Measurements from ENCODE around the gene CTNND2.

GRCh38 chr5:11928909-11929308 is 24.7 kb upstream of the CTNND2 start:
- TF ChIP-seq CTCF (conservative IDR thresholded peaks at IDR 0.05; ENCODE audit: low read depth, low read length) (no peak), EZH2 (IDR thresholded peaks at IDR 0.05; ENCODE audit: borderline replicate concordance, low read depth, low read length, poor library complexity, severe bottlenecking) (no peak)

Measured in A673 (cell line).